ENCODE measurements around the gene CACNA1E.
"Not testable (repeated sequence)": the region's sequence is repeated elsewhere in the genome, so short reads cannot be mapped to it uniquely, and the experiment has no call there.

Gene CACNA1E

GRCh38 chr1:181518152-181518551, 34.8 kb downstream of the CACNA1E start:
- no peak for DNase-seq

GRCh38 chr1:181522864-181523263, 39.5 kb downstream of the CACNA1E start:
- DNase-seq, result no peak

GRCh38 chr1:181525104-181525721, 41.9 kb downstream of the CACNA1E start:
- no peak for DNase-seq

GRCh38 chr1:181528241-181528640, 44.9 kb downstream of the CACNA1E start:
- not testable (repeated sequence) for DNase-seq

GRCh38 chr1:181531441-181531840, 48.1 kb downstream of the CACNA1E start:
- DNase-seq, result no peak

GRCh38 chr1:181531951-181532600, 48.8 kb downstream of the CACNA1E start:
- DNase-seq, result no peak

GRCh38 chr1:181538836-181539235, 55.5 kb downstream of the CACNA1E start:
- no peak for DNase-seq

GRCh38 chr1:181541458-181541857, 58.1 kb downstream of the CACNA1E start:
- no peak for DNase-seq

GRCh38 chr1:181541947-181542346, 58.6 kb downstream of the CACNA1E start:
- DNase-seq, result no peak

GRCh38 chr1:181542406-181542805, 59.1 kb downstream of the CACNA1E start:
- DNase-seq, result not testable (repeated sequence)

- no peak for DNase-seq
Observed at GRCh38 chr1:181545395-181545794, 62.1 kb downstream of the CACNA1E start.

GRCh38 chr1:181548497-181548896, 65.2 kb downstream of the CACNA1E start:
- no peak for DNase-seq

- no peak for DNase-seq
Observed at GRCh38 chr1:181551249-181551648, 67.9 kb downstream of the CACNA1E start.

- no peak for DNase-seq
Observed at GRCh38 chr1:181551754-181552153, 68.4 kb downstream of the CACNA1E start.

- no peak for DNase-seq
Observed at GRCh38 chr1:181554465-181554864, 71.1 kb downstream of the CACNA1E start.

GRCh38 chr1:181556631-181557030, 73.3 kb downstream of the CACNA1E start:
- DNase-seq, result no peak

- DNase-seq, result no peak
Observed at GRCh38 chr1:181557313-181557712, 74.0 kb downstream of the CACNA1E start.

GRCh38 chr1:181558416-181558815, 75.1 kb downstream of the CACNA1E start:
- no peak for DNase-seq

GRCh38 chr1:181559142-181559541, 75.8 kb downstream of the CACNA1E start:
- DNase-seq, result no peak

- DNase-seq, result no peak
Observed at GRCh38 chr1:181562395-181562794, 79.1 kb downstream of the CACNA1E start.

GRCh38 chr1:181568736-181569135, 85.4 kb downstream of the CACNA1E start:
- DNase-seq, result no peak

- DNase-seq, result no peak
Observed at GRCh38 chr1:181577475-181577874, 94.2 kb downstream of the CACNA1E start.

GRCh38 chr1:181583598-181583997, 100.3 kb downstream of the CACNA1E start:
- DNase-seq, result no peak

- no peak for DNase-seq
Observed at GRCh38 chr1:181587870-181588438, 104.6 kb downstream of the CACNA1E start.

- no peak for DNase-seq
Observed at GRCh38 chr1:181588631-181589030, 105.3 kb downstream of the CACNA1E start.

Data from stimulated activated naive CD4-positive, alpha-beta T cell treated with Interleukin-2 at 50 U/mL for 16 hours (primary cell).